Hematopoietic multipotent progenitor cell treated with erythropoietin and hydrocortisone succinate and interleukin-3 and kit ligand, for 15 days (in vitro differentiated cells): ENCODE results near the gene BRCA2.
"Not testable (repeated sequence)": the region's sequence is repeated elsewhere in the genome, so short reads cannot be mapped to it uniquely, and the experiment has no call there.

Experiments
- DNase-seq: peaks from one replicate; pipeline ENCODE4 v3.0.0-alpha.2; 2015; ENCODE audit warnings: low spot score

BRCA2 gene

DNA sequence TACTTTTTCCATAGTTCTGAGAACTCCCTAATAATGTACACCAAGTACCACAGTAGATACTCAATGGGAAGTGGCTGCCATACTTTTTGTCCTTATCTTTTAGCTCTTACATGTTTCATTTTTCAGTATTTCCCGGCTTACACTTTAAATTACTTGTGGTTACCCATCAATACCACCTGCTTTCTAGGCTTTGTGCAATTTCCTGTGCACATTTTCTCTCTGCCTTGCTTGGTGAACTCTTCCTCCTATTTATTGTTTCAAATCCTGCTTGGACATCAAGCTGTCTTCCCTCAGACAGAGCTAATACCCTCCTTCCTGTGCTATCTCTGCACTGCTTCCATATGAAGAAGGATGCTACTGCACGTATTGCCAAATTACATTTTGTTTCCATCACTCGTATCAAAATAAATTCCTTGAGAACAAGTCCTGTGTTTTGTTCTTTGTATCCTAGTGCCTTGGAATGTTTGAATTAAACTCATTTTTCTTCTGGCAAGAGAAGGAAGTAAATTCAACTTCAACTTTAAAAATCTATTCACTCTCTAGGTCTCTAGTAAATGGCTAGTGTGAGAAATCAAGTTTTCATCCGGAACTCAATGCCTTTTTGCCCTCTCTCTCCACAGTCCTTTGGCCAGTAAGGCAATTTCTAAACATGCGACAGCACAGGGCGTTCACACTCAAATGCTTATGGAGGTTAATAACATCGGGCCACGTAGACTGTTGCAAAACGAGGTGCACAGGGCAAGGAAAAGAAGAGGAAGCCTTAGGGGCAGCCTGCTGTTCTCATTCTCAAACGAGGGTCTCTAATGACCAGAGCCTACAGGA lies 5.8 kb upstream of the BRCA2 start:
- no peak for DNase-seq

DNA sequence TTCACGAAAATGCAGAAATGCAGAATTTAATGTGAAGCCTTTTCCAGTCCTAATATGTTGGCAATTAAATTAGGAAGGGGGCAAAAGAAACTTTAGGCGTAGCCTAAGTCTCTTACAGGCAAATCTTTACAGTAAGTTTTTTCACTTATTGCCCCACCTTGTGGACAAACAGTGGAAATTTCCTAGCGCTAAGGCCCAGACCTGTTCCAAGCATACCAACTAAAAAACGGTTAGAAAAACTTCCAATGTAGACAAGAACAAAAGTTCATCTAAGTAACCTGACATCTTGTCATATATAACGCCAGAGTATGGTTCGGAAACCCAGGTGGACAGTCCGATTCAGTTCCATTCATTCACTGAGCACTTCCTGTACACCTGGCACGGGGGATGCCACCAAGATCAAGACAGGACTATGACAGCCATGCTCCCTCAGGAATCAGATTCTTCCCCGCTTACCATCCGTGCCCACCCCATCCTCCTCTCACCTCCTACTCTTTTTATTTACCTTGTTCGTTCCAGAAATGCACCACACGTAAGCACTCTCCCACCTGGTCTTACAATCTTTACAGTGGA lies 5.1 kb upstream of the BRCA2 start:
- peak; percentile 65 for DNase-seq

DNA sequence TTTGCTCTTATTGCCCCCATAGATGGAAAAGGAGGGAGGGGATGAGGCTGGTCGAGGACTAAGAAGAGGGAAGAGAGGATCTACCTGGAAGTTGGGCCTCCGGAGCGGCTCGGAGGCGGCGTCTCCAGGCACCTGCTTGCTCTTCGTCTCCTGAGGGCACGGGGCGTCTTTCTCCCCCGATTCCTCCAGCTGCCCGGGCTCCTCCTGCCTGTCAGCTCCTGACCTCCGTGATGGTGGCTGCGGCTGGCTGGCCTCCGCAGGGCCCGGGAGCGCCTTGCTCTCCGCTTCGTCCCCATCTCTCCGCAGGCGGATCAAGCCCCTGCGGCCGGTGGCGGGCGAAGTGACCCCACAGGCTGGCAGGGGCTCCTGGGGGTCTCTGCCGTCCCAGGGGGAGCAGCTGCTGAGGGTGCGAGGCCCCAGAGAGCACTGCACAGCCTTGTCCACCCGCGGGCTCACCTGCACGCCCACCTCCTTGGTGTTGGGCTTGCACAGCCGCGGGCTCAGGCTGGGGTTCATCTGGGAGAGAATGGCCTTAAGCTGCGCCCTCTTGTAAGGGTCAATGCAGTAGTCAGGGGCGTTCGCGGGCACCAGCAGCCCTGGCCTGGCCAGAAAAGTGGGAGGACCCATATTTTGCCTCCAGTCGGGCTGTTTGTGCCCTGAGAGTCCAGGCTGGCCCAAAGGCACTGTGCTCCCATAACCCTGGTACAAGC lies 4.0 kb upstream of the BRCA2 start:
- no peak for DNase-seq

DNA sequence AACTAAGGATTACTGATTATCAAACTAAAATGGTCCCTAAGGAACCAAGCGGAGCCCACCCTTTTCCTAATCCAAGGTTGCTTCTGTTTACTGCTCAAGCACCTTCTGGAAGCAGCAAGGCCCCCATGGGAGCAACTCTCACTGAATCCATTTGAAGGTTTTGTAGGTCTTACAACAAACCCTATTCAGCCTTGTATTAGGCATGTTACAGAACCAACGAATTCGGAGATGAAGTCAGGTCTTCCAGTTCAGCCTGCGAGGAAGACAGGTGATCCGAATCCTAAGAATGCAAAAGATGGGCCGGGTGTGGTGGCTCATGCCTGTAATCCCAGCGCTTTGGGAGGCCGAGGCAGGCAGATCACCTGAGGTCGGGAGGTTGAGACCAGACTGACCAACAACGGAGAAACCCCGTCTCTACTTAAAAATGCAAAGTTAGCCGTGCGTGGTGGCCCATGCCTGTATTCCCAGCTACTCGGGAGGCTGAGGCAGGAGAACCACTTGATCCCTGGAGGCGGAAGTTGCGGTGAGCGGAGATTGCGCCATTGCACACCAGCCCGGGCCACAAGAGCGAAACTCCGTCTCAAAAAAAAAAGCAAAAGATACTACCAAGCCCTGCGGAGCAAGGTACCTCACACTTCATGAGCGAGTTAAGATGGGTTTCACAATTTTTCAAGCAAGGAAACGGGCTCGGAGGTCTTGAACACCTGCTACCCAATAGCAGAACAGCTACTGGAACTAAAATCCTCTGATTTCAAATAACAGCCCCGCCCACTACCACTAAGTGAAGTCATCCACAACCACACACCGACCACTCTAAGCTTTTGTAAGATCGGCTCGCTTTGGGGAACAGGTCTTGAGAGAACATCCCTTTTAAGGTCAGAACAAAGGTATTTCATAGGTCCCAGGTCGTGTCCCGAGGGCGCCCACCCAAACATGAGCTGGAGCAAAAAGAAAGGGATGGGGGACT lies 754 bp upstream of the BRCA2 start:
- DNase-seq: peak; percentile 65

DNA sequence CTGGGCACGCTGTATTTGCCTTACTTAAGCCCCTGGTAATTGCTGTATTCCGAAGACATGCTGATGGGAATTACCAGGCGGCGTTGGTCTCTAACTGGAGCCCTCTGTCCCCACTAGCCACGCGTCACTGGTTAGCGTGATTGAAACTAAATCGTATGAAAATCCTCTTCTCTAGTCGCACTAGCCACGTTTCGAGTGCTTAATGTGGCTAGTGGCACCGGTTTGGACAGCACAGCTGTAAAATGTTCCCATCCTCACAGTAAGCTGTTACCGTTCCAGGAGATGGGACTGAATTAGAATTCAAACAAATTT lies 676 bp downstream of the BRCA2 start:
- no peak for DNase-seq

DNA sequence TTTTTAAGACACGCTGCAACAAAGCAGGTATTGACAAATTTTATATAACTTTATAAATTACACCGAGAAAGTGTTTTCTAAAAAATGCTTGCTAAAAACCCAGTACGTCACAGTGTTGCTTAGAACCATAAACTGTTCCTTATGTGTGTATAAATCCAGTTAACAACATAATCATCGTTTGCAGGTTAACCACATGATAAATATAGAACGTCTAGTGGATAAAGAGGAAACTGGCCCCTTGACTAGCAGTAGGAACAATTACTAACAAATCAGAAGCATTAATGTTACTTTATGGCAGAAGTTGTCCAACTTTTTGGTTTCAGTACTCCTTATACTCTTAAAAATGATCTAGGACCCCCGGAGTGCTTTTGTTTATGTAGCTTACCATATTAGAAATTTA lies 1.2 kb downstream of the BRCA2 start:
- peak; percentile 7 for DNase-seq

DNA sequence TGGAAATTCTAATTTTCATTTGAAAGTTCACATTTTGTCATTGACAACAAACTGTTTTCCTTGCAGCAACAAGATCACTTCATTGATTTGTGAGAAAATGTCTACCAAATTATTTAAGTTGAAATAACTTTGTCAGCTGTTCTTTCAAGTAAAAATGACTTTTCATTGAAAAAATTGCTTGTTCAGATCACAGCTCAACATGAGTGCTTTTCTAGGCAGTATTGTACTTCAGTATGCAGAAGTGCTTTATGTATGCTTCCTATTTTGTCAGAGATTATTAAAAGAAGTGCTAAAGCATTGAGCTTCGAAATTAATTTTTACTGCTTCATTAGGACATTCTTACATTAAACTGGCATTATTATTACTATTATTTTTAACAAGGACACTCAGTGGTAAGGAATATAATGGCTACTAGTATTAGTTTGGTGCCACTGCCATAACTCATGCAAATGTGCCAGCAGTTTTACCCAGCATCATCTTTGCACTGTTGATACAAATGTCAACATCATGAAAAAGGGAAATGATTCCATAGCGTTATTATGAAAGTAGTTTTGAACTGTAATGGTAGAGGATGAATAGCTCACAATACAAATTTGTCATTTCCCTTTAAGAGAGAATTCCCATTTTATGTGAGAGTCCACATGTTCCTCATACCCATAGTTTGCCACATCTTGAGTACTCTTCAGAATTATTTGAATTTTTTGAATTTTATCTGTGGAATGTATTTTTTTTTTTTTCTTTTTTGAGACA lies 2.6 kb downstream of the BRCA2 start:
- DNase-seq: no peak

DNA sequence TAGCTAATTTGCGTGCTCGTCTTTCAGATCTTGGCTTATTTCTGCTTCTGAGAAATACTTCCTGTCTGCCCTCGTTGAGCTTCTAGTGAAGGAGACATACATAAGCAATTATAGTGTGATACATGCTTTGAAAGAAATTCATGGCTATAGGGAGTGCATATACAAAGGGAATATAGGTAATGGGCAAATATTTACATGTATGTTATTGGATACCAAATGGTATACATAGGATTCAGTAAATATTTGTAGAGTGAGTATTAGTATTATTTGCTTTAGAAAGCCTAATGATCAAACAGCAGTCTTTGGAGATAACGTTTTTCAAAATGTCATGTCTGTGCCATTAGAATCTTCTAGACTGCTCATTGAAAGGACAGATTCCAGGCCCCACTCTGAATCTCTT lies 5.2 kb downstream of the BRCA2 start:
- no peak for DNase-seq

DNA sequence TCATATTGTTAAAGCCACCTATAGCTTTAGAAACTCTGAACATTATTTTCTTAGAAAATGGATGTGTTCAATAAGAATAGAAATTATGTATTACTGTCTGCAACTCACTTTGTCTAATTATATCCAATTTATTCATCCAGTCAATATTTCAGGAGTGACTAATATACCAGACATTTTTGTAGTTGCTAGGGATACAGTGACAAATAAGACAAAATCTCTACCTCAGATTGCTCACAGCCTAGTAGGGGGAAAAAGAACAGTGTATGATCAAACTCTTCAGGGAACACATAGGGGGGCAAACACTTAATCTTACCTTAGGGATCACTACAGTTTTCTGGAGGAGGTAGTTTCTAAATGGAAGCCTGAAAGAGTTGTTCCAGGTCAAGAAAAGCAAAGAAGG lies 8.6 kb downstream of the BRCA2 start:
- DNase-seq: no peak

DNA sequence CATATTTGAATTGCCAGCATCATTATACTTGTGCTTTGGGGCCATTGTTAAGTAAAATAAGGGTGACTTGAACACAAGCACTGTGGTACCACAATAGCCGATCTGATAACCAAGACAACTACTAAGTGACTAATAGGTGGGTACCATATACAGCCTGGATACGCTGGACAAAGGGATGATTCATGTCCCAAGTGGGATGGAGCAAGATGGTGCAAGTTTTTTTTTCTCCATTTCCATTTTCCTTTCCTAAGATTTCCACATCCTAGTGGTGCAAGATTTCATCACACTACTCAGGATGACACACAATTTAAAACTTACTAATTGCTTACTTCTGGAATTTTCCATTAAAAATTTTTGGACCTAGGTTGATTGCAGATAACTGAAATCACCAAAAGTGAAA lies 15.1 kb downstream of the BRCA2 start:
- no peak for DNase-seq

DNA sequence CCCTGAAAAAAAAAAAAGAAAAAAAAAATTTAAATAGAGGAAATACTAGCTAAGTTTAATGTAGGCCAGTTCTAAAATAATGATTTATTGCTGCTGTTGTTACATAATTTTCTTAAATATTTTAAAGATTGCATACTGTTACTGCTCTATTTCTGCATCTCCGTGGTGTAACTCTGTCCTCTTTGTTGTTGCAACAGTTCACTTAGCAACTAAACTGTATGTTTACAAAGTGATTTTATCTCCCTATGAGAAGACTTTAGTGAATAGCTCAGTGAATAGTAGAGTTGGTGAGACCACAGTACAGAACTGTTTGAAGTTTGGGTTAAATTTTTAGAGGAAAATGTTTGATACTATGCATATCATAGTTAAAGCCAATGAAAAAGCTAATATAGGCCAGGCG lies 19.4 kb downstream of the BRCA2 start:
- no peak for DNase-seq

DNA sequence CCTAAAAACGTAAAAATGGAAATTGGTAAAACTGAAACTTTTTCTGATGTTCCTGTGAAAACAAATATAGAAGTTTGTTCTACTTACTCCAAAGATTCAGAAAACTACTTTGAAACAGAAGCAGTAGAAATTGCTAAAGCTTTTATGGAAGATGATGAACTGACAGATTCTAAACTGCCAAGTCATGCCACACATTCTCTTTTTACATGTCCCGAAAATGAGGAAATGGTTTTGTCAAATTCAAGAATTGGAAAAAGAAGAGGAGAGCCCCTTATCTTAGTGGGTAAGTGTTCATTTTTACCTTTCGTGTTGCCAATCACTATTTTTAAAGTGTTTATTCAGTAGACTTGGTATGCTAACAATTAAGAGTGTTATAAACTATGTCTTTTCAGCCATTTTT lies 25.6 kb downstream of the BRCA2 start:
- no peak for DNase-seq

DNA sequence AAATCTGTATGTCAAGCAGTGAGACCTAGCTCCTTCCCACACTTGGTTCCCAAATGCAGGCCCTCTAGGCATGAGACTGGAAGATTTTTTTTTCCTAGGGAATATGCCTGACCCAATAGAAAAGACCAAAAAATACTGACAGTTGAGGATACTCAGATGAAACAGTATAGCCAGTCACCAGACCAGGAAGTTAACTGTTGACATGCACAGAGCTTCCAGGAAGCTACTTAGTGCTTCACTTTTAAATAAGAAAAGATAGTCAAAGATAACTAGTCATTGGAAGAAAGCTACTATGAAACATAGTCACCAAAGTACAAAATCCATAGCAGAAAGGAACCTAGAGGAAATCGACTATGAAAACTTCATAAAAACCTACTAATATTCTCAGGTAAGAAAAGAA lies 32.3 kb downstream of the BRCA2 start:
- no peak for DNase-seq

DNA sequence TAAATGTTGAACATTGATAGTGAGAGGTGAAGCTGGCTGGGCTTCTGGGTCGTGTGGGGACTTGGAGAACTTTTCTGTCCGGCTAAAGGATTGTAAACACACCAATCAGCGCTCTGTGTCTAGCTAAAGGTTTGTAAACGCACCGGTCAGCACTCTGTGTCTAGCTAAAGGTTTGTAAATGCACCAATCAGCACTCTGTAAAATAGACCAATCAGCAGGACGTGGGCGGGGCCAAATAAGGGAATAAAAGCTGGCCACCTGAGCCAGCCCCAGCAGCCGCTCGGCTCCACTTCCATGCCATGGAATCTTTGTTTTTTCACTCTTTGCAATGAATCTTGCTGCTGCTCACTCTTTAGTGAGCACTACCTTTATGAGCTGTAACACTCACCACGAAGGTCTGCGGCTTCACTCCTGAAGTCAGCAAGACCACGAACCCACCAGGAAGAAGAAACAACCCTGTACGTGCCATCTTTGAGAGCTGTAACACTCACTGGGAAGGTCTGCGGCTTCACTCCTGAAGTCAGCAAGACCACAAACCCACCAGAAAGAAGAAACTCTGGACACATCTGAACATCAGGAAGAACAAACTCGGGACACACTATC lies 35.6 kb downstream of the BRCA2 start:
- not testable (repeated sequence) for DNase-seq

DNA sequence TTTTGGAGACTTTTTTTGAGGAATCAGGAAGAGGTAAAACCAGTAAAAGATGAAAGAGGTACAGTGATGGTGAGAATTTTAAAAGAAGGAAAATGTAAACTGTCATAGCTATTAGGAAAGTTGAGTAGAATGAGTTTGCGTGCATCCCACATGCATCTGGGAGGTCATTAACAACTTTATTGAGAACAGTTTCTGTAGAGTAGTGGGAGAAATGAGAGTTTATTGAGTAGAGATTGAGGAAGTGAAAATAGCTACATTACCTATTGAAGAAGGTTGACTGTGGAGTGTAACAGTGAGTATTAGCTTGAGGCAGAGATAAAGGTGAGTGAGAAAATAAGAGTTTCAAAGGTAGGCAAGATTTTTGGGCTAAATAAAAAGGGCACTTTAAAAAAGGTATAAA lies 38.7 kb downstream of the BRCA2 start:
- DNase-seq: no peak

DNA sequence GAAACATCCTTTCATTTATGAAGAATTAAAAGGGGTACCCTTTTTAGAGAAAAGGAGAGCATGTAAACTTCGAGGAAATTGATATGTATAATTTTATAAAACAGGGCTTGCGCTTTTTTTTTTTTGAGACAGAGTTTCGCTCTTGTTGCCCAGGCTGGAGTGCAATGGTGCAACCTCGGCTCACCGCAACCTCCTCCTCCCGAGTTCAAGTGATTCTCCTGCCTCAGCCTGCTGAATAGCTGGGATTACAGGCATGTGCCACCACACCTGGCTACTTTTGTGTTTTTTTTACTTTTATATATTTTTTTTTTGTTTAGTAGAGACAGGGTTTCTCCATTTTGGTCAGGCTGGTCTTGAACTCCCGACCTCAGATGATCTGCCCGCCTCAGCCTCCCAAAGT lies 40.6 kb downstream of the BRCA2 start:
- DNase-seq: not testable (repeated sequence)

DNA sequence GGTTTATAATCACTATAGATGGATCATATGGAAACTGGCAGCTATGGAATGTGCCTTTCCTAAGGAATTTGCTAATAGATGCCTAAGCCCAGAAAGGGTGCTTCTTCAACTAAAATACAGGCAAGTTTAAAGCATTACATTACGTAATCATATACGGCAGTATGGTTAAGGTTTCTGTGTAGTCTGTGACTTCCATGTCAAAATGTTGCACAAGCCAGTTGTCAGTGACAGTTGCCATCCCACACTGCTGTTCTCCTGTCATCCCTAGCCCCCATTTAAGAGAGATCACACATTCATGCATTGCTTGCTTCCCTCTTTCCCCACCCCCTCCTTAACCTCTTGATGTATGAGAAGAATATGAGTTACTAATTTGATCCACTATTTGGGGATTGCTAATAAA lies 47.3 kb downstream of the BRCA2 start:
- no peak for DNase-seq

DNA sequence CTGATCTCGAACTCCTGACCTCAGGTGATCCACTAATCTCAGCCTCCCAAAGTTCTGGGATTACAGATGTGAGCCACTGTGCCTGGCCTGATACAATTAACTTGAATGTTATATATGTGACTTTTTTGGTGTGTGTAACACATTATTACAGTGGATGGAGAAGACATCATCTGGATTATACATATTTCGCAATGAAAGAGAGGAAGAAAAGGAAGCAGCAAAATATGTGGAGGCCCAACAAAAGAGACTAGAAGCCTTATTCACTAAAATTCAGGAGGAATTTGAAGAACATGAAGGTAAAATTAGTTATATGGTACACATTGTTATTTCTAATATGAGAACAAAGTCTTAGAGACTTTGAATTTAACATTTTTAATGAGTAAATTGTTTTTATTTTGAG lies 55.5 kb downstream of the BRCA2 start:
- no peak for DNase-seq

DNA sequence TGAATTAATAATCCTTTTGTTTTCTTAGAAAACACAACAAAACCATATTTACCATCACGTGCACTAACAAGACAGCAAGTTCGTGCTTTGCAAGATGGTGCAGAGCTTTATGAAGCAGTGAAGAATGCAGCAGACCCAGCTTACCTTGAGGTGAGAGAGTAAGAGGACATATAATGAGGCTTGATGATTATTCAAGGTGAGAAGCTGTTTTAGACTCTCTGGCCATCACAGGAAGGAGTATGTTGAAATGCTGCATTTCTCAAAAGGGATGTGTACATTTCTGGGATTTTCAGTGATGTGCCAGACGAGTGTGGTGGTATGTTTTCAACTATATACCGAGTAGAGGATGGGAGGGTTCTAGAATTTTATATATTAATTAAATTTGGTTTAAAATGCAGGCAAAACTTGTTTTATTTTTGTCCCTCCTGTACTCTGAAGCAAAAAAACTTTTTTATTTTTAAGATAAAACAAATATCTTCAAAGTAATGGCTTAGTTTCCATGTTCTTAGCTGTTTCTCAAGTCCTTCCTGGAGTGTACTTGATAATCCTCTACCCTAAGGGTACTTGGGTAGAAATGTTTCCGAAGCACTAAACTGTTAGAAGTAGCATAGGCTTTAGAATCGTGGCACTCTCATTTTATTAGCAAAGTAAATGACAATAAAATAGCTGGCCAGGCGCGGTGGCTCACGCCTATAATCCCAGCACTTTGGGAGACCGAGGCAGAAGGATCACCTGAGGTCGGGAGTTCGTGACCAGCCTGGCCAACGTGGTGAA lies 61.5 kb downstream of the BRCA2 start:
- no peak for DNase-seq

DNA sequence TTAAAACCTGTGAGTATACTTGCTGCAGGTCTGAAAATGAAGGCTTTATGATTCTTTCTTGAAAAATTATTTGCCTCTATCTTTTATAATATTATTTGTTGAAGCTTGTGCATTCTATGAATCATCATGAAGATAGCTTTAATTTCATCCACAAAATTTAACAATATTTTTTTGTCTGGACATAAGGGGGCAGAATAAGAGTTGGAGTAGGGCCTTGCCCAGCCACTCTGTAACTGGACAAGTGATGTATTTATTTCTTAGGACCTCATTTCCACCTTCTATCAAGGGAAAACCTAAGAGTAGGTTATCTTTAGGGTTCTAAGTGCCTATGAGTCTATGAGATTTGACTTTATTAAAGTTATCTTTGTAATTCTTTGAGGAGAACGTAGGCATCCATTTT lies 62.7 kb downstream of the BRCA2 start:
- DNase-seq: no peak
